Neural cell (in vitro differentiated cells): ENCODE measurements around the gene CNNM1.

ENCODE experiments used
- EP300 ChIP-seq: fragments of 450-650 bp; conservative IDR thresholded peaks from 2 replicates; pipeline ENCODE4 v1.6.1; 2014; ENCODE audit warnings: antibody characterized with exemption, mild to moderate bottlenecking, moderate library complexity; ENCODE audit not compliant: poor library complexity, severe bottlenecking
- EZH2 ChIP-seq: fragments of 200-600, 300-800 bp; shearing (Covaris generic), sonication (generic); IDR thresholded peaks from 2 replicates; pipeline ENCODE4 v1.6.1; 2014; ENCODE audit warnings: antibody characterized with exemption, low read length, borderline replicate concordance, mild to moderate bottlenecking; ENCODE audit not compliant: insufficient read depth, poor library complexity, severe bottlenecking
- MXI1 ChIP-seq: fragments of 450-650 bp; conservative IDR thresholded peaks from 2 replicates; pipeline ENCODE4 v1.6.1; 2014; ENCODE audit warnings: antibody characterized with exemption, mild to moderate bottlenecking; ENCODE audit not compliant: poor library complexity, severe bottlenecking
- POLR2AphosphoS5 ChIP-seq: IDR thresholded peaks from 2 replicates; pipeline ENCODE4 v1.6.1; 2012
- RAD21 ChIP-seq: fragments of 450-650 bp; conservative IDR thresholded peaks from 2 replicates; pipeline ENCODE4 v1.6.1; 2014; ENCODE audit warnings: antibody characterized with exemption, mild to moderate bottlenecking, moderate library complexity
- TAF1 ChIP-seq: IDR thresholded peaks from 2 replicates; pipeline ENCODE4 v1.6.1; 2012; ENCODE audit warnings: low read depth
- TF ChIP-seq, protein P1 (sequence below): fragments of 450-650 bp; IDR thresholded peaks from 2 replicates; pipeline ENCODE4 v1.5.1; 2014; ENCODE audit warnings: antibody characterized with exemption, mild to moderate bottlenecking, moderate library complexity; ENCODE audit not compliant: poor library complexity, severe bottlenecking
- TF ChIP-seq, protein P2 (sequence below): IDR thresholded peaks from 2 replicates; pipeline ENCODE4 v1.6.1; 2012; ENCODE audit warnings: borderline replicate concordance

DNA sequence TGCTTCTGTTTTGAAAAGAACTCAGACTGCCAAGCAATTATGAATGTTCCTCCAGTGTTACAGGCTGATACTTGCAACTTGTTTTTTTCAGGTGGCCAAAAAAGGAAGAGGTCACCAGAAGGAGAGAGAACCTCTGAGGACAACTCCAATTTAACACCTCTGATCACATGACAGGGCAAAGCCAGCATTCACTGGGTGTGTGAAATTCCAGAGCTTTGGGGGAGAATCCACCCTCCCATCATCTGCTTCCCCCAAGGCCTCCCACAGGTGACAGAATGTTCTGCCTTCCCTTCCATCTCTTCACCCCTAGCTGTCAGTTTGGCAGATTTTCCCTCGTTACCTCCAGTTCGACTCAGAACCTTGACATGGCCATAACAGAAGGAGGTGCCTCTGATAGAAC lies 62.2 kb downstream of the CNNM1 start:
- TF ChIP-seq POLR2AphosphoS5: no peak
- TF ChIP-seq, protein P1, sequence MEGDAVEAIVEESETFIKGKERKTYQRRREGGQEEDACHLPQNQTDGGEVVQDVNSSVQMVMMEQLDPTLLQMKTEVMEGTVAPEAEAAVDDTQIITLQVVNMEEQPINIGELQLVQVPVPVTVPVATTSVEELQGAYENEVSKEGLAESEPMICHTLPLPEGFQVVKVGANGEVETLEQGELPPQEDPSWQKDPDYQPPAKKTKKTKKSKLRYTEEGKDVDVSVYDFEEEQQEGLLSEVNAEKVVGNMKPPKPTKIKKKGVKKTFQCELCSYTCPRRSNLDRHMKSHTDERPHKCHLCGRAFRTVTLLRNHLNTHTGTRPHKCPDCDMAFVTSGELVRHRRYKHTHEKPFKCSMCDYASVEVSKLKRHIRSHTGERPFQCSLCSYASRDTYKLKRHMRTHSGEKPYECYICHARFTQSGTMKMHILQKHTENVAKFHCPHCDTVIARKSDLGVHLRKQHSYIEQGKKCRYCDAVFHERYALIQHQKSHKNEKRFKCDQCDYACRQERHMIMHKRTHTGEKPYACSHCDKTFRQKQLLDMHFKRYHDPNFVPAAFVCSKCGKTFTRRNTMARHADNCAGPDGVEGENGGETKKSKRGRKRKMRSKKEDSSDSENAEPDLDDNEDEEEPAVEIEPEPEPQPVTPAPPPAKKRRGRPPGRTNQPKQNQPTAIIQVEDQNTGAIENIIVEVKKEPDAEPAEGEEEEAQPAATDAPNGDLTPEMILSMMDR: no peak
- no peak for TF ChIP-seq EZH2
- no peak for TF ChIP-seq MXI1
- no peak for TF ChIP-seq EP300
- no peak for TF ChIP-seq TAF1
- TF ChIP-seq, protein P2, sequence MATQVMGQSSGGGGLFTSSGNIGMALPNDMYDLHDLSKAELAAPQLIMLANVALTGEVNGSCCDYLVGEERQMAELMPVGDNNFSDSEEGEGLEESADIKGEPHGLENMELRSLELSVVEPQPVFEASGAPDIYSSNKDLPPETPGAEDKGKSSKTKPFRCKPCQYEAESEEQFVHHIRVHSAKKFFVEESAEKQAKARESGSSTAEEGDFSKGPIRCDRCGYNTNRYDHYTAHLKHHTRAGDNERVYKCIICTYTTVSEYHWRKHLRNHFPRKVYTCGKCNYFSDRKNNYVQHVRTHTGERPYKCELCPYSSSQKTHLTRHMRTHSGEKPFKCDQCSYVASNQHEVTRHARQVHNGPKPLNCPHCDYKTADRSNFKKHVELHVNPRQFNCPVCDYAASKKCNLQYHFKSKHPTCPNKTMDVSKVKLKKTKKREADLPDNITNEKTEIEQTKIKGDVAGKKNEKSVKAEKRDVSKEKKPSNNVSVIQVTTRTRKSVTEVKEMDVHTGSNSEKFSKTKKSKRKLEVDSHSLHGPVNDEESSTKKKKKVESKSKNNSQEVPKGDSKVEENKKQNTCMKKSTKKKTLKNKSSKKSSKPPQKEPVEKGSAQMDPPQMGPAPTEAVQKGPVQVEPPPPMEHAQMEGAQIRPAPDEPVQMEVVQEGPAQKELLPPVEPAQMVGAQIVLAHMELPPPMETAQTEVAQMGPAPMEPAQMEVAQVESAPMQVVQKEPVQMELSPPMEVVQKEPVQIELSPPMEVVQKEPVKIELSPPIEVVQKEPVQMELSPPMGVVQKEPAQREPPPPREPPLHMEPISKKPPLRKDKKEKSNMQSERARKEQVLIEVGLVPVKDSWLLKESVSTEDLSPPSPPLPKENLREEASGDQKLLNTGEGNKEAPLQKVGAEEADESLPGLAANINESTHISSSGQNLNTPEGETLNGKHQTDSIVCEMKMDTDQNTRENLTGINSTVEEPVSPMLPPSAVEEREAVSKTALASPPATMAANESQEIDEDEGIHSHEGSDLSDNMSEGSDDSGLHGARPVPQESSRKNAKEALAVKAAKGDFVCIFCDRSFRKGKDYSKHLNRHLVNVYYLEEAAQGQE: no peak
- no peak for TF ChIP-seq RAD21
